Measurements from ENCODE around the gene ADPRH.
"Not testable (repeated sequence)": the region's sequence is repeated elsewhere in the genome, so short reads cannot be mapped to it uniquely, and the experiment has no call there.

The ADPRH gene

GRCh38 chr3:119575507-119575906 is 3.8 kb upstream of the ADPRH start:
- peaks cover 16% of the 10 kb centered on the region for H3K4me1 Mint-ChIP-seq (ENCODE audit: low read depth)
- no peak overlapping the region for H3K4me3 Mint-ChIP-seq
- no peaks in the 10 kb centered on the region for H3K9me3 Mint-ChIP-seq
- peaks cover 22% of the 10 kb centered on the region for H3K27me3 Mint-ChIP-seq
- H3K36me3 Mint-ChIP-seq (ENCODE audit: low read depth) = no peaks in the 10 kb centered on the region
- H3K27ac Mint-ChIP-seq = no peak overlapping the region
- no peak for DNase-seq

DNA sequence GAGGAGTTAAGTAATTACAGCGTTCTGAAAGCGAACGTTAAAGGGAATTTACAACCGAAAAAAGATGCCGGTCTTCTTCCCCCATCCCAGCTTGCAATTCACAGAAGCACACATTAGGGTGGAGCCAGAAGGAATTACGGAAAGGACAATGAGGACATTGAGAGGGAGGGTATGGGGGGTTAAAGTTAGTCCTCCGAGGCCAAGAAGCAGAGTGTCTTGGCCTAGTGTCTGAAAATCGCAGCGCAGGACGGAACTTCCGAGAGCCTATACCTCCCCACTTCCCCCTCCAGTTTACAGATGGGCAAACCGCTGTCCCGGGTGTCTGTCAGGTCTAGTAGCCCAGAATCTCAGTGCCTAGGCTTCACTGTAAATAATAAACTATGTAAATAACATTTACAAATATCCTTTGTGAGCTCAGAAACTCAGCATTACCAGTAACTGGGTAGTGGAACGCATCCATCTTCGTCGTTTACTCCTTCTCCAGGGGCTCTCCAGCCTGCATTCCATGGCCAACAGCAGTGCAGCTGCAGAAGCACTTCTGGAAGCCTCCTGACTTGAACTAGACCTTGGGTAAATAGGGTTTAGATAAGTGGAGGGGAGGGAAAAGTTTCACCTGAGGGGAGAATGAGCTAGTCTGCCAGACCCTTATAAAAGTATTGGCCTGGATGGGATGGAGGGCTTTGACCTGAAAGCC is 922 bp downstream of the ADPRH start:
- H3K36me3 Mint-ChIP-seq (ENCODE audit: low read depth) = no peaks in the 10 kb centered on the region
- H3K4me3 Mint-ChIP-seq = peak overlapping the region; percentile 84
- peak; percentile 42 for DNase-seq
- H3K4me1 Mint-ChIP-seq (ENCODE audit: low read depth) = peaks cover 29% of the 10 kb centered on the region
- H3K27me3 Mint-ChIP-seq = peaks cover 8% of the 10 kb centered on the region
- H3K9me3 Mint-ChIP-seq = no peaks in the 10 kb centered on the region
- H3K27ac Mint-ChIP-seq = peak overlapping the region; percentile 91

- no peak overlapping the region for H3K4me3 Mint-ChIP-seq
These were observed 2.9 kb downstream of the ADPRH start for GRCh38 chr3:119582178-119582577.

GRCh38 chr3:119585208-119585607 is 5.9 kb downstream of the ADPRH start:
- H3K36me3 Mint-ChIP-seq (ENCODE audit: low read depth) = no peaks in the 10 kb centered on the region
- peaks cover 32% of the 10 kb centered on the region for H3K4me1 Mint-ChIP-seq (ENCODE audit: low read depth)
- H3K4me3 Mint-ChIP-seq = no peak overlapping the region
- no peak for DNase-seq
- H3K27ac Mint-ChIP-seq = no peak overlapping the region
- peaks cover 15% of the 10 kb centered on the region for H3K27me3 Mint-ChIP-seq
- H3K9me3 Mint-ChIP-seq = no peaks in the 10 kb centered on the region

More at GRCh38 chr3:119582178-119582577, 2.9 kb downstream of the ADPRH start:
- peak; percentile 42 for DNase-seq
- no peaks in the 10 kb centered on the region for H3K9me3 Mint-ChIP-seq
- no peak overlapping the region for H3K27ac Mint-ChIP-seq
- peaks cover 29% of the 10 kb centered on the region for H3K4me1 Mint-ChIP-seq (ENCODE audit: low read depth)
- no peaks in the 10 kb centered on the region for H3K36me3 Mint-ChIP-seq (ENCODE audit: low read depth)
- peaks cover 8% of the 10 kb centered on the region for H3K27me3 Mint-ChIP-seq

- H3K27me3 Mint-ChIP-seq = peaks cover 22% of the 10 kb centered on the region
- H3K4me1 Mint-ChIP-seq (ENCODE audit: low read depth) = peaks cover 28% of the 10 kb centered on the region
- H3K9me3 Mint-ChIP-seq = peaks cover 2% of the 10 kb centered on the region
- no peak overlapping the region for H3K4me3 Mint-ChIP-seq
- H3K27ac Mint-ChIP-seq = no peak overlapping the region
- DNase-seq = no peak
- H3K36me3 Mint-ChIP-seq (ENCODE audit: low read depth) = no peaks in the 10 kb centered on the region
These were observed 6.7 kb downstream of the ADPRH start for GRCh38 chr3:119585856-119586570.

- peaks cover 22% of the 10 kb centered on the region for H3K27me3 Mint-ChIP-seq
- peaks cover 24% of the 10 kb centered on the region for H3K4me1 Mint-ChIP-seq (ENCODE audit: low read depth)
- H3K27ac Mint-ChIP-seq = no peak overlapping the region
- peaks cover 2% of the 10 kb centered on the region for H3K9me3 Mint-ChIP-seq
- no peak overlapping the region for H3K4me3 Mint-ChIP-seq
- no peak for DNase-seq
- no peaks in the 10 kb centered on the region for H3K36me3 Mint-ChIP-seq (ENCODE audit: low read depth)
These were observed 7.5 kb downstream of the ADPRH start for GRCh38 chr3:119586733-119587172.

GRCh38 chr3:119588112-119588511 is 8.8 kb downstream of the ADPRH start:
- Mint-ChIP-seq H3K9me3 (peaks cover 2% of the 10 kb centered on the region), H3K4me1 (ENCODE audit: low read depth) (peaks cover 15% of the 10 kb centered on the region), H3K27ac (no peak overlapping the region), H3K27me3 (peaks cover 22% of the 10 kb centered on the region), H3K36me3 (ENCODE audit: low read depth) (no peaks in the 10 kb centered on the region), H3K4me3 (no peak overlapping the region)
- no peak for DNase-seq

GRCh38 chr3:119589102-119589773 is 9.9 kb downstream of the ADPRH start:
- no peak overlapping the region for H3K4me3 Mint-ChIP-seq
- no peak overlapping the region for H3K27ac Mint-ChIP-seq
- peaks cover 15% of the 10 kb centered on the region for H3K4me1 Mint-ChIP-seq (ENCODE audit: low read depth)
- H3K9me3 Mint-ChIP-seq = peaks cover 2% of the 10 kb centered on the region
- peaks cover 22% of the 10 kb centered on the region for H3K27me3 Mint-ChIP-seq
- H3K36me3 Mint-ChIP-seq (ENCODE audit: low read depth) = no peaks in the 10 kb centered on the region
- no peak for DNase-seq

- Mint-ChIP-seq H3K36me3 (ENCODE audit: low read depth) (no peaks in the 10 kb centered on the region), H3K9me3 (peaks cover 2% of the 10 kb centered on the region), H3K27ac (no peak overlapping the region), H3K4me1 (ENCODE audit: low read depth) (peaks cover 15% of the 10 kb centered on the region), H3K27me3 (peaks cover 22% of the 10 kb centered on the region), H3K4me3 (no peak overlapping the region)
- no peak for DNase-seq
These were observed 11.4 kb downstream of the ADPRH start for GRCh38 chr3:119590706-119591105.

DNA sequence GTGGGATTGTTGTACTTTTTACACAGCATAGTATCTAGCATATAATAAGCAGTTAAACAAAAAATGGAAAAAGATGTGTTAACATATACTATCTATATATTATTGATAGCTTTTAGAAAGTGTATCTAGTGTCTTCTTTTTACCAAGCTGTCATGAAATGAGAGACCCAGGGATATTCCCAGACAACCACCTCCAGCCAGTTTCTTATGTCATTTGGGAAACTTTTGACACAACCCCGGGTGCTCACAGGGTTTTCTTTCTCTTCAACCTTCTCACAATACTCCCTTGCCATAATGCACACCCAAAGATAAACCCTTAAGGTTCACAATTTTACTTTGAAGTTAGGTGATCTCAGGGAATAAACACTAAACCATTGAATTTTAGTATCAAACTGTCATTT is 13.6 kb downstream of the ADPRH start:
- Mint-ChIP-seq H3K9me3 (peaks cover 2% of the 10 kb centered on the region), H3K27me3 (peaks cover 22% of the 10 kb centered on the region), H3K36me3 (ENCODE audit: low read depth) (no peaks in the 10 kb centered on the region), H3K4me1 (ENCODE audit: low read depth) (peaks cover 20% of the 10 kb centered on the region), H3K4me3 (no peak overlapping the region), H3K27ac (no peak overlapping the region)
- DNase-seq = no peak

GRCh38 chr3:119594066-119594465 is 14.8 kb downstream of the ADPRH start:
- Mint-ChIP-seq H3K9me3 (peaks cover 2% of the 10 kb centered on the region), H3K4me3 (no peak overlapping the region), H3K27me3 (peaks cover 16% of the 10 kb centered on the region), H3K36me3 (ENCODE audit: low read depth) (no peaks in the 10 kb centered on the region), H3K27ac (no peak overlapping the region), H3K4me1 (ENCODE audit: low read depth) (peaks cover 14% of the 10 kb centered on the region)
- no peak for DNase-seq

DNA sequence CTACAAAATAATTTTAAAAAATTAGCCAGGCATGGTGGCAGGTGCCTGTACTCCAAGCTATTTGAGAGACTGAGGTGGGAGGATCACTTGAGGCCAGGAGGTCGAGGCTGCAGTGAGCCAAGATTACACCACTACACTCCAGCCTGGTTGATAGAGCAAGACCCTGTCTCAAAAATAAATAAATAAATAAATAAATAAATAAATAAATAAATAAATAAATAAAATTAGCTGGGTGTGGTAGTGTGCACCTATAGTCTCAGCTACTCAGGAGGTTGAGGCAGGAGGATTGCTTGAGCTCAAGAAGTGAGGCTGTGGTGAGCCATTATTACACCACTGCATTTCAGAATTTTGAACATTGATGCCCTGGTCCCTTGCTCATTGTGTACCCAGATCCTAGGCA is 15.6 kb downstream of the ADPRH start:
- H3K4me3 Mint-ChIP-seq; H3K27me3 Mint-ChIP-seq; H3K27ac Mint-ChIP-seq; DNase-seq; H3K36me3 Mint-ChIP-seq (ENCODE audit: low read depth); H3K9me3 Mint-ChIP-seq: not testable (repeated sequence)
- peaks cover 14% of the 10 kb centered on the region for H3K4me1 Mint-ChIP-seq (ENCODE audit: low read depth)

DNA sequence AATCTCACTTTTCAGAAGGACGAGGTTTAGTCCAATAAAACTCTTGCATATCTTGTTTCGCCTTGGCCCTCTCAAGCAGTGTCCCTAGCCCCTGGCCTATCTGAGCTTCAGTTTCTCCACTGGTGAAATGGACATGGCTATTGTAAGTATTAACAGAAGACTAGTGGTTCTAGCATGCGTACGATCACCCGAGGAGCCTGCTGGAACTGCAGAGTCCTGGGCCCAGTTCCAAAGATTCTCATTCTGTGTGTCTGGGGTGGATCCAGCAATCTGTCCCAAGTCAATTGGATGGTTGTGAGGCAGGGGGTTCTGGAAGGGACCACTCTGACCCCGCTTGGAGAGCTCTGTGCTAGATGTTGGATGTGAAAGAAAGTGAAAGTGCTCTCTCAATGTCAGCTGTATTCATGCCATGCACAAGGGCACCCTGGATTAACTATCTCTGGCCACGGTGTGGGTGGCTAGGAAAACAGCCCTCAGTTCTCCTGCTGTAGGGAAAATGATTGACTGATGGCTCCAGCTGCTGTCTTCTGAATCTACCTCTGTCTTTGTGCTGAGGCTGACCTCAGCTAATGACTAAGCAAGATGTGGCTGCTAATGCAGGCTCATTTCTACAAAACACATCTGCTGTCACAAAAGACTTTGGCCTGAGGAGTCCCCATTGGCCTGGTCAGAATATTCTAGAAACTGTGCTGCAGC is 16.5 kb downstream of the ADPRH start:
- H3K4me3 Mint-ChIP-seq = no peak overlapping the region
- H3K36me3 Mint-ChIP-seq (ENCODE audit: low read depth) = no peaks in the 10 kb centered on the region
- peaks cover under 1% of the 10 kb centered on the region for H3K9me3 Mint-ChIP-seq
- H3K4me1 Mint-ChIP-seq (ENCODE audit: low read depth) = peaks cover 19% of the 10 kb centered on the region
- DNase-seq = no peak
- peaks cover under 1% of the 10 kb centered on the region for H3K27me3 Mint-ChIP-seq
- no peak overlapping the region for H3K27ac Mint-ChIP-seq

GRCh38 chr3:119596398-119596797 is 17.1 kb downstream of the ADPRH start:
- Mint-ChIP-seq H3K27me3 (no peaks in the 10 kb centered on the region), H3K4me1 (ENCODE audit: low read depth) (peaks cover 25% of the 10 kb centered on the region), H3K36me3 (ENCODE audit: low read depth) (no peaks in the 10 kb centered on the region), H3K27ac (no peak overlapping the region), H3K4me3 (no peak overlapping the region), H3K9me3 (no peaks in the 10 kb centered on the region)
- no peak for DNase-seq
